NCI-H510A treated with DMSO at 0.1 percent for 48 hours (cell line): ENCODE results near the gene MTG1.

ENCODE experiments used
- DNase-seq: peaks from one replicate; lab custom pipeline; 2025; lab: John Stamatoyannopoulos, UW

MTG1 gene

GRCh38 chr10:133452453-133452852 lies 58.5 kb downstream of the MTG1 start:
- DNase-seq = no peak

DNA sequence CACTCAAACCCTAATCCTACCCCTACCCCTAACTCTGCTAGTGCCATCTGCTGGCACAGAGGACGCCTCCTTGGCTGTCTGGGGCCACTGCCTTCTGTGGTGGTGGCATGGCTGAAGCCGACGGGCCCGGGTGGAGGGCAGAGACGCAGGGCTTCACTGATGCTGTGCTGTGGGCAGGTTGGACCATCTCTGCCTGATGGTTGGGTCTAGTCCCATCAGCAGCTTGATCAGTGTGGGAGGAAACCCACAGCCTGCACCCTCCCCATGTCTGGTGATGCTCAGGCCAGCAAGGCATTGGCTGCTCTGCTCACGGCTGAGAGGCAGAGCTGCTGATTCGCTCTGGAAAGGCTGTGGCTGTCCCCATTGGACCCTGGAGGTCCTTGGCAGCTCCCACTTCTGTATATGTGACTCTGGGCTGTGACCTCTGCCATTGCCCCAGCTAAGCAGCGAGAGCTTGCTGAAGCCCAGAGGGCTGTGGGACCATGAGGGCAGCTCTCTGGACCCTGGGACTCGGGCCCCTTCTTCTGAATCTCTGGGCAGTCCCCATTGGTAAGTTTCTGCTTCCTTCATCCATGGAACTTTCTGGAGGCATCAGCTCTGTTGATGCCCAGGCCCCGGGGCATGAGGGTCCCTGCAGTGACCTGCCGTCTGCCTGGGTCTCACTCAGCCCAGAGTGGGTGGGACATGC lies 59.7 kb downstream of the MTG1 start, which contains the start of gene SCART1:
TSS of gene SCART1 (plus strand) at position 430 of the 688 bp plus-strand sequence. CDS start at position 483, 53 bp downstream.
- DNase-seq = no peak

DNA sequence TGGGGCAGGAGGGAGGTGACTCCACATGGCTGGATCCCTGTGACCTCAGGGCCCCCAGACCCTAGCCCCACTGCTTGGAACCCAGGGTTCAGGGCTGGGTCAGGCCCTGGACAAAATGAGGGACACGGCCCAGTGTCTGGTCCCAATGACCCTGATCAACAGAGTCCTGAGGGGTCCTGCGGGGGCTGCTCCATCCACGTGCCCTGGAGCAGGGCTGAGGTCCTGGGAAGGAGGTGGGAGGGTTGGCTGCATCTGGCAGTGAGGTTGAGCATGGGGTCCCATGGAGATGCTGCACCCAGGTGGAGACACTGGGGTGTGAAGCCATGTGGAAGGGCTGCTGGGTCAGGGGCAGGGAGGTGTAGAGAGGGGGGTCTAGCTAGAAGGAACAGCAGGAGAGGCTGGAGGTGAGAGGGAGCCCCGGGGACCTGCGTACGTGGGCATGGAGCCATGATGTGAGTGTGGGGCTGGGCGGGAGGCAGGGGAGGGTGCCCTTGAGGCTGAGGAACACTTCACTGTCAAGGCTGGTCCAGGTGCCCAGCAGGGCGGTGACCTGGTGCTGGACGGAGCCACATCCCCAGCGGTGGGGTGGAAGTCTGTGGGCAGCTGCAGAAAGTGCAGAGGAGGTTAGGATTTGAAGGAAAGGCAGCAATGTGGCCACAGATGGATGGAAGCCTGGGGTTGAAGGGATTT lies 60.4 kb downstream of the MTG1 start:
- DNase-seq = no peak

GRCh38 chr10:133455196-133455595 lies 61.2 kb downstream of the MTG1 start:
- no peak for DNase-seq

DNA sequence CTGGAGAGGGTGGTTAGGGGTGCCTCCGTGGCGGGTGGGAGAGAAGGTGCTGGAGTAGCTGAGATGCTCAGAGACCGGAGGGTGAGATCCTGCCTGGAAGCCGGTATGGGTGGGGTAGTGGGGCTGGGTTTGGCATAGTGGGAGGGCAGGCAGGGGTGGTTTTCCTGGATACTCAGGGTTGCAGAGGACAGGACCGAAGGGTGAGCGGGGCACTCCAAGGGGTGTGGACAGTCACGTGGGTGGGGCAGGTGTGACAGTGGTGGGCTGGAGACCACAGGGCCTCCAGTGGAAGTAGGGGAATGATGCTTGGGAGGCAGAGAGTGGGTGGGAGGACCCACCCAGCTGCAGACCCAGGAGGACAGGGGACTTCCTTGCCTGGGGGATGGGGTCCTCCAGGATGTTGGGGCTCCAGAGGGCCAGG lies 61.7 kb downstream of the MTG1 start:
- no peak for DNase-seq

- no peak for DNase-seq
Observed at GRCh38 chr10:133456041-133456951, 62.3 kb downstream of the MTG1 start.

- DNase-seq = no peak
Observed at GRCh38 chr10:133457100-133457841, 63.3 kb downstream of the MTG1 start.

DNA sequence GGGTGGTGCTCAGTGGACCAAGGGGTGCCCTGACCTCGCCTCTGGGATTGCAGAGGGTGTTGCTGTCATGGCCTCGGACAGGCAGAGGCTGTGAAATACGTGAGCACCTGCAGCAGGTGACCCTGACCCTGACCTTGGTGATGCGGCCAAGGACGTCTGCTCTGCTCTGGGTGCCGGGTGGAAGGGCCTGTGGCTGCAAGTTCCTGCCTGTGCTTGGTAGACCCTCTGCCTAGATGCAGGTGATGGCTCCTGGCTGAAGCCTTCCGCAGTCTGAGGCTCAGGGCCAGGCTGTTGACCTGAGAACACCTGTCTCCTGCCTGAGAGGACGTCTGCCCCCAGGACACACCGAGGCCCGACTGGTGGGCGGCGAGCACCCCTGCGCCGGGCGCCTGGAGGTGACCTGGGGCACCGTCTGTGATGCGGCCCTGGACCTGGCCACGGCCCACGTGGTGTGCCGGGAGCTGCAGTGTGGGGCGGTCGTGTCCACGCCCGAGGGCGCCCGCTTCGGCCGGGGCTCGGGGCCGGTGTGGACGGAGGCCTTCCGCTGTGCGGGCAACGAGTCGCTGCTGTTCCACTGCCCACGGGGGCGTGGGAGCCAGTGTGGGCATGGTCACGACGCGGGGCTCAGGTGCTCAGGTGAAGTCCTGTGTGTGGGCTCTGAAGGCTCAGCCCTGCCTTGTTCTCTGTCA lies 64.2 kb downstream of the MTG1 start:
- DNase-seq = no peak

- no peak for DNase-seq
Observed at GRCh38 chr10:133458710-133459453, 64.9 kb downstream of the MTG1 start.

- DNase-seq = no peak
Observed at GRCh38 chr10:133459454-133460207, 65.7 kb downstream of the MTG1 start.

- DNase-seq = no peak
Observed at GRCh38 chr10:133460208-133460769, 66.3 kb downstream of the MTG1 start.

DNA sequence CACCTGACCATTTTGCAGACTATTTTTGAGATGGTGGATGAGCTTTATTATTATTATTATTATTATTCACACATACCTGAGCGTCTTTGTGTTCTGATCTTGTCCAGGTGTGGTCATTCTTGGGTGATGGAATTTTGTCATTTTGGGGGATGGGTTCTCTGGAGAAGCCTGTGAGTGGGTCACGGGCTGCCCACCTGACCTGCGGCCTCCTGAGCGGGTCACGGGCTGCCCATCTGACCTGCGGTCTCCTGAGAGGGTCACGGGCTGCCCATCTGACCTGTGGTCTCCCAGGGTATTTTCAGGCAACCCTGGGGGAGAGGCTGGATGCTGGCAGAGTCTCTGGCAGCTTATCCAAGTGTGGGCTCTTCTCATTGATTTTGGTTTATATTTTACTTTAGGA lies 67.1 kb downstream of the MTG1 start:
- DNase-seq = no peak

DNA sequence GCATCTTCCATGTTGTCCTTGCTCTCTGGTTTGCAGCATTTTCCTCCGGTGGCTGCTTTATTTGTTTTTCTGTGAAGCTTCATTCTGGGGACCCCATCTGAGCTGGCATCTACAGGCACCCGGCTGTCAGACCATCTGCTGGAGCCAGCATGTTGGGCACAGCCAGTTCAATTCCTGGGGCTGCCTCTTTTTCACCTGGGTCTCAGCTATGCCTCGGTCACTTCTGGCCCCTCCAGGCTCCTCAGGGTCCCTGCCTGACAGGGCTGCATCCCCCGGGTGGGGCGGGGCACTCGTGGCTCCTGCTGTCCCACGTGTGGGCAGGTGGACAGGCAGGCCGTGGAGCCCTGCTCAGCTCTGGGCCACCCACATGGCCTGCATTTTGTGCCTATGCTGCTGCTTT lies 67.9 kb downstream of the MTG1 start:
- no peak for DNase-seq

DNA sequence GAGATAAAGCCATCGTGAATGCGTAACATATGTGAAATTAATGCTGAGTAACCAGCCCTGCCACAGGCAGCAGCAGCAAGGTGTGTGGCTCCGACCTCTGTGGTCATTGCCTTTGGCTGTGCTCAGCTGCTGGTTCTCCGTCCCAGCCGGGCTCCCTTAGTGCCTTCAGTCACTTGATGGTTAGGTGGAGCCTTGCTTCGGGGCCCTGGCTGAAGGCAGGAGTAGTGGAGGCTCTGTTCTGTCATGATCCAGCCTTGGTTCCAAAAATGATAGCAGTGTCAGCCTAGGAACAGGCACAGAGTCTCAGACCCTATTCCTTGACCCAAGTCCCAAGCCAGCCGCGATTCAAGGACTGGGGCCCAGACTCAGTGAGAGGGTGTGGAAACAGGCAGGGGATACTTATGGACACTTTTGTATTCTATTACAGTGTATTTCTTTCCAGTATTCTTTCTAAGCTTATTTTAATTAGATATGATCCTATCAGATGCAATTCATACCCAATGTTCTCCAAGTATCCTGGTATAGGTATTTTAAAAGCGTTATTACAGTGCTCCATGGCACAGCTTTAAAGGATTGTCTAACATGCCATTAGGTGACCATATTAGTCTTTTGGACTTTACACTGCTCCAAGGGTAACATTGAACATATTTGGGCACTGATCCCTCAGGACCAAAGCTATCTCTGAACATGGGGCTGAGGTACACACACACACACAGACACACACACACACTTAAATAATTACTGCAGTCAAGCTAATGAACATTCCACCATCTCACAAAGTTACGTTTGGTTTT lies 68.8 kb downstream of the MTG1 start:
- DNase-seq = no peak

GRCh38 chr10:133464582-133465031 lies 70.7 kb downstream of the MTG1 start:
- no peak for DNase-seq

DNA sequence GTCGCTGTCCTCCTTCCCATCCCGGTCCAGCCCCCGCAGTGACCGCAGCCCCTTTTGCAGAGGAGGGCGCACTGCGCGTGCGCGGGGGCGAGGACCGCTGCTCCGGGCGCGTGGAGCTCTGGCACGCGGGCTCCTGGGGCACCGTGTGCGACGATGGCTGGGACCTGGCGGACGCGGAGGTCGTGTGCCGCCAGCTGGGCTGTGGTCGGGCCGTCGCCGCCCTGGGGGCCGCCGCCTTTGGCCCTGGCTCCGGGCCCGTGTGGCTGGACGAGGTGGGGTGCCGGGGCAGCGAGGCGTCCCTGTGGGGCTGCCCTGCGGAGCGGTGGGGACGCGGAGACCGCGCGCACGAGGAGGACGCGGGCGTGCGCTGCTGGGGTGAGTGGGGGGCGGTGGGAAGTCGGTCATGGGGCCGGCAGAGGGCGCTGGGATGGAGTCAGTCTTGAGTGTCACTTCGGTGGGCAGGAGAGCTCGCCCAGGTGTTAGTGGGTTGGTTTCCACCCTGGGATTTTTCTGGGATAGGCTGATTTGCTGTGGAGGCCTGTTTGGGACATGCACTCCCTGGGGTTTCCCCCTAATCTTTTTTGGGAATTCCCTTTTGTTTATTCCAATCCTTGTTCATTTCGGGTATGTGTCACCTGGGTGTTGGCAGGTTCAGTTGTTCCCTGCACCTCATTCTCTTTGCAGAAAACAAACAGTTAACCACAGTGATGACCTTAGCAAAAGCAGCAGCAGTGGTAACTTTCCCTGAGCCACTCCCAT lies 71.4 kb downstream of the MTG1 start:
- no peak for DNase-seq

DNA sequence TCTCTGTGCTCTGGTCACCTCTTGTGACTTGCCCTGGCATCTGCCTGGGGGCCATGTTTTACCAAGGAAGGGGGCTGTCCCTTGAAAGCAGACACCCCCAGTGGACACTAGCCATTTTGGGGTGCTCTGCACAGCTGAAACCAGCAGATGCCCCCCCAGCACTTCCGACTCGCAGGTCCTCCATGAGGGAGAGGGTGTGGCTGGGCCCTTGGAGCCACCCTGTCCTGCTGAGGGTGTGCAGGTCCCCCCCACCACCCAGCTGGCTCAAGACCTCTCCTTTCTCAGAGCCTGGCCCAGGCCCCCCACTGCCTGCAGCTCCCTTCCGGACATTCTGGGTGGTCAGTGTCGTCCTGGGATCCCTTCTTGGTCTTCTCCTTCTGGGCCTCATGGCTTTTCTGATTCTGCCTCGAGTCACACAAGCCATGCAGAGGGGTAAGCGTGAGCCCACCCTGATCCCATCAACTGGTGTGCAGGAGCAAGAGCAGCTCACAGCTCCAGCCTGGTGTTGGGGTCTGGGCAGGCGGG lies 72.1 kb downstream of the MTG1 start:
- no peak for DNase-seq
